Testis (tissue), 3 donors: ENCODE measurements around the gene TTC27. TPM values are rescaled to one million over a fixed set of nuclear protein-coding genes. Genes with fewer than 3 reads are reported as not detected.

Experiments
- DNase-seq: peaks from one replicate; pipeline ENCODE4 v3.0.0-alpha.2; 2019
- H3K27ac ChIP-seq, 2 donors: fragments of 200-600 bp; sonication (generic); one replicate each; pipeline ENCODE4 v1.5.1; 2019
- H3K27me3 ChIP-seq: fragments of 200-600 bp; sonication (generic); one replicate; pipeline ENCODE4 v1.5.1; 2019
- H3K36me3 ChIP-seq: fragments of 200-600 bp; sonication (generic); one replicate; pipeline ENCODE4 v1.5.1; 2017; ENCODE audit warnings: low read depth; ENCODE audit errors: missing control alignments
- H3K4me1 ChIP-seq: fragments of 200-600 bp; sonication (generic); one replicate; pipeline ENCODE4 v1.5.1; 2019
- H3K4me3 ChIP-seq, 2 donors: fragments of 200-600 bp; sonication (generic); one replicate each; pipeline ENCODE4 v1.5.1; 2017 to 2019
- H3K9me3 ChIP-seq: fragments of 200-600 bp; sonication (generic); one replicate; pipeline ENCODE4 v1.5.1; 2017
- POLR2A ChIP-seq: fragments of 450-650 bp; IDR thresholded peaks from one replicate; pipeline ENCODE4 v1.6.1; 2017; ENCODE audit warnings: antibody characterized with exemption, mild to moderate bottlenecking, moderate library complexity
- WGBS, 2 donors: methylation state at CpG; one replicate each; pipeline ENCODE4 v1.1.5; 2018; 5-methylcytosine and 5-hydroxymethylcytosine counted together
- intact Hi-C: fragments of 100-400 bp; cut with DNase I; formaldehyde crosslinking; loops from one replicate; pipeline ENCODE4 v1.15.1; 2023; ENCODE audit warnings: low total_unique reads
- polyA plus RNA-seq: library from polyadenylated mRNA; stranded (reverse); fragments of 350-450 nt; fragmentation: Illumina TruSeq; extraction: RNeasy Lipid Tissue Mini Kit (QIAGEN cat#74804); gene quantifications from one replicate; pipeline ENCODE4 v1.2.3, GENCODE V29; 2014; ENCODE audit warnings: low read depth, low replicate concordance; ENCODE audit not compliant: insufficient read depth
- total RNA-seq, 2 donors: library from RNA; depleted of rRNA; stranded (reverse); fragments of >200 nt; gene quantifications; one replicate each; pipeline ENCODE4 v1.2.3, GENCODE V29; 2016
- TF ChIP-seq, protein P1 (sequence below), 3 experiments: fragments of 450-650 bp in 2 of 3; fragments of 200-600 bp in 1 of 3; sonication (generic) in 1 of 3; IDR thresholded peaks; one replicate each; pipeline ENCODE4 v1.5.1; 2016 to 2019; ENCODE audit warnings: antibody characterized with exemption in 3 of 3, mild to moderate bottlenecking in 2 of 3, moderate library complexity in 1 of 3

Gene TTC27
- total and polyA plus RNA-seq, 3 donors from 2014 or later, result 21.6 to 32.9 (median 26.7) TPM

DNA sequence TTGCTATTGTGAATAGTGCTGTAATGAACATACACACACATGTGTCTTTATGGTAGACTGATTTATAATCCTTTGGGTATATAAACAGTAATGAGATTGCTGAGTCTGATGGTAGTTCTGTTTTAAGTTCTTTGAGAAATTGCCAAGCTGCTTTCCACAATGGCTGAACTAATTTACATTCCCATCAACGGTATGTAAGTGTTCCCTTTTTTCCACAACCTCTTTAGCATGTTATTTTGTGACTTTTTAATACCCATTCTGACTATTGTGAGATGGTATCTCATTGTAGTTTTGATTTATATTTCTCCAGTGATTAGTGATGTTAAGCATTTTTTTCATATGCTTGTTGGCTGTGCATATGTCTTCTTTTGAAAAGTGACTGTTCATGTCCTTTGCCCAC lies 86.7 kb downstream of the TTC27 start:
- no peaks in the 10 kb centered on the region for H3K9me3 ChIP-seq
- TF ChIP-seq POLR2A, result no peak
- TF ChIP-seq, protein P1, sequence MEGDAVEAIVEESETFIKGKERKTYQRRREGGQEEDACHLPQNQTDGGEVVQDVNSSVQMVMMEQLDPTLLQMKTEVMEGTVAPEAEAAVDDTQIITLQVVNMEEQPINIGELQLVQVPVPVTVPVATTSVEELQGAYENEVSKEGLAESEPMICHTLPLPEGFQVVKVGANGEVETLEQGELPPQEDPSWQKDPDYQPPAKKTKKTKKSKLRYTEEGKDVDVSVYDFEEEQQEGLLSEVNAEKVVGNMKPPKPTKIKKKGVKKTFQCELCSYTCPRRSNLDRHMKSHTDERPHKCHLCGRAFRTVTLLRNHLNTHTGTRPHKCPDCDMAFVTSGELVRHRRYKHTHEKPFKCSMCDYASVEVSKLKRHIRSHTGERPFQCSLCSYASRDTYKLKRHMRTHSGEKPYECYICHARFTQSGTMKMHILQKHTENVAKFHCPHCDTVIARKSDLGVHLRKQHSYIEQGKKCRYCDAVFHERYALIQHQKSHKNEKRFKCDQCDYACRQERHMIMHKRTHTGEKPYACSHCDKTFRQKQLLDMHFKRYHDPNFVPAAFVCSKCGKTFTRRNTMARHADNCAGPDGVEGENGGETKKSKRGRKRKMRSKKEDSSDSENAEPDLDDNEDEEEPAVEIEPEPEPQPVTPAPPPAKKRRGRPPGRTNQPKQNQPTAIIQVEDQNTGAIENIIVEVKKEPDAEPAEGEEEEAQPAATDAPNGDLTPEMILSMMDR (IDR thresholded peaks at IDR 0.05), result no peak
- intact Hi-C loops, result no loop called here
- H3K27me3 ChIP-seq, result no peaks in the 10 kb centered on the region
- WGBS, 2 donors, result 88 to 100% methylated on average over 1 of the region's 1 CpG
- H3K4me1 ChIP-seq, result peaks cover under 1% of the 10 kb centered on the region
- no peaks in the 10 kb centered on the region for H3K36me3 ChIP-seq
- no peak for DNase-seq
- no peak overlapping the region for H3K4me3 ChIP-seq
- no peak overlapping the region for H3K27ac ChIP-seq

DNA sequence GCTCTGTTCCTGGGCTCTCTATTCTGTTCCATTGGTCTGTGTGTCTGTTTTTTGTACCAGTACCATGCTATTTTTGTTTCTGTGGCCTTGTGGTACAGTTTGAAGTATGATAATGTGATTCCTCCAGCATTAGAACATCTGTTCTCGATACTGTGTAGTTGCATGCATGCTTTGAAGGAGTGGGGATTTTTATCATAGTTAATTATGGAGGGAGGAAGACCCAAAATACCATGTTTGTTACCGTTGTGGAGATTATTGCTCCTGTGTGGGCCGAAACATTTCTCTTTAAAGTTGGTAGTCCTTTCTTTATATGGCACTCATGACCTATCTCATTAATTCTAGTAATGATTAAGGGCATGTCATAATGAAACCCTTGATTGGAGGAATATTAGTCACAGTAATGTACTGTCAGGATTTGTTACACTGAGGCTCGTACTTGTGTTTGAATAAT lies 87.6 kb downstream of the TTC27 start:
- intact Hi-C loops, result no loop called here
- WGBS, 2 donors, result 39 to 50% methylated on average over 4 of the region's 4 CpGs
- TF ChIP-seq POLR2A, result no peak
- TF ChIP-seq, protein P1 (IDR thresholded peaks at IDR 0.05), result no peak
- Histone ChIP-seq H3K27me3 (no peaks in the 10 kb centered on the region), H3K4me3 (no peak overlapping the region), H3K36me3 (no peaks in the 10 kb centered on the region), H3K4me1 (peaks cover 7% of the 10 kb centered on the region), H3K27ac (no peak overlapping the region), H3K9me3 (no peaks in the 10 kb centered on the region)
- DNase-seq, result no peak

- DNase-seq, result no peak
- Histone ChIP-seq H3K4me1 (peaks cover 12% of the 10 kb centered on the region), H3K27ac (no peak overlapping the region), H3K4me3 (no peak overlapping the region), H3K27me3 (no peaks in the 10 kb centered on the region), H3K9me3 (no peaks in the 10 kb centered on the region), H3K36me3 (no peaks in the 10 kb centered on the region)
- intact Hi-C loops, result no loop called here
- WGBS, 2 donors, result 92 to 100% methylated on average over 1 of the region's 1 CpG
- TF ChIP-seq, protein P1 (IDR thresholded peaks at IDR 0.05), result no peak
- TF ChIP-seq POLR2A, result no peak
Observed at GRCh38 chr2:32715981-32716380, 88.1 kb downstream of the TTC27 start.

- Histone ChIP-seq H3K27me3 (no peaks in the 10 kb centered on the region), H3K9me3 (no peaks in the 10 kb centered on the region), H3K27ac (no peak overlapping the region), H3K4me1 (peaks cover 12% of the 10 kb centered on the region), H3K36me3 (no peaks in the 10 kb centered on the region), H3K4me3 (no peak overlapping the region)
- no peak for DNase-seq
- intact Hi-C loops, result no loop called here
- TF ChIP-seq, protein P1 (IDR thresholded peaks at IDR 0.05), result no peak
Observed at GRCh38 chr2:32716598-32716997, 88.7 kb downstream of the TTC27 start.

DNA sequence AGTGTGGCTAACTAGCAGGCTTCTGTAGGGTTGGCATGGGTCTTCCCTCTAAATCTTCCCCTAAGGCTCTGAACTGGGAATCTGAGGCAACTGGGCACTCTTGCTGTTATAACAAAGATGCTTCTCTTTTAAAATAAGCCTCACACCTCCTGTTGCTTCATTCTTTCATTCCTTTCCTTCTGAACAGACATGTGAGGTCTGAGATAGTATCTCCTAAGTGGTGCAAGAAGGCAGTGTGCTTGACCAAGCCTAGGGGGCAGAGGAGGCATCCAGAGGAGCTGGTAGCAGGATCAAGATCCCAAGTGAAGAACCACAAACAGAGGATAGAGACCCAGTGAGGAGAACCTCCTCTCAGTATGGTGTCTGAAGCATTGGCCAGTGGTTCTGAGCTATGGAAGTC lies 90.9 kb downstream of the TTC27 start:
- no peak overlapping the region for H3K4me3 ChIP-seq
- H3K27ac ChIP-seq, result no peak overlapping the region
- intact Hi-C loops, result no loop called here
- H3K27me3 ChIP-seq, result no peaks in the 10 kb centered on the region
- TF ChIP-seq, protein P1 (IDR thresholded peaks at IDR 0.05), result no peak
- TF ChIP-seq POLR2A, result no peak
- no peaks in the 10 kb centered on the region for H3K36me3 ChIP-seq
- no peaks in the 10 kb centered on the region for H3K9me3 ChIP-seq
- peaks cover 12% of the 10 kb centered on the region for H3K4me1 ChIP-seq
- no peak for DNase-seq
